Femur (tissue), 1 donor: ENCODE data around the gene MYO10.

Experiments
- DNase-seq: peaks from one replicate; pipeline ENCODE4 v3.0.0-alpha.2; 2017

MYO10 gene

DNA sequence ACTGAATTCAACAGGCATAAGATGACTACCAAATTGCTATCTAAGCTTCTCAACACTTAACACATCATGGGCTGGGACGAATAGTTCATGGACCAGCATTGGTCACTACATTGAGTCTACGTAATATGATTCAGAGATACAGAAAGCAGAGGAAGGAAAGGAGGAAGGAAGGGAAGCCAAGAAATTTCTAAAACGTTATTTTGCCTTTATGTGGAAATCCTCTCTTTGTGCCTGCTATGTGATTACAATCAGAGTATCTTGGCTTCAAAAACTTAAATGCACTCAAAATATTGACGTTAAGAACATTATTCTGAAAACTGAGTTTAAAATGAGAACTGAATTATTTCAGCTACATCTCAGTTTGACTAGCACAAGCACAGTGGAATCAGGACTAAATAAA lies 231.1 kb downstream of the MYO10 start:
- no peak for DNase-seq

DNA sequence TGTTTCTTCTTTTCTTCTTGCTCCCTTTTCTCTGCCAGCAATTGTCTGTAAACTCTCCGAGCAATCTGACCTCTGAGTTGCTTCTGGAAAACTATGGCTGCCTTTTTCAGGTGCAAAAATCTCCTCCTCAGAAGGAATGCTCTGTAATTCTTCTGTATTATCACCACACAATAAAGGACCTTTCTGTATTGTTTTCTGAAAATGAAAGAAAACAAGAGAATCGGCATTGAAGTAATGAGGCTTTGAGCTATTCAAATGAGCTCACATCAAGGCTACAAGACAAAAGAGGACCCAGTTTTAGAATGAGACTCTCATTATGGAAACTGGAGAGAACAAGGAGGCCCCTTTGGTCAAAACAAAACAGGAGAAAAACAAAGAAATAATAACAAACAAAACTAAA lies 233.1 kb downstream of the MYO10 start:
- no peak for DNase-seq

- no peak for DNase-seq
Measured at GRCh38 chr5:16701134-16702099, 234.7 kb downstream of the MYO10 start.

- DNase-seq, result no peak
Measured at GRCh38 chr5:16700081-16700480, 236.0 kb downstream of the MYO10 start.

DNA sequence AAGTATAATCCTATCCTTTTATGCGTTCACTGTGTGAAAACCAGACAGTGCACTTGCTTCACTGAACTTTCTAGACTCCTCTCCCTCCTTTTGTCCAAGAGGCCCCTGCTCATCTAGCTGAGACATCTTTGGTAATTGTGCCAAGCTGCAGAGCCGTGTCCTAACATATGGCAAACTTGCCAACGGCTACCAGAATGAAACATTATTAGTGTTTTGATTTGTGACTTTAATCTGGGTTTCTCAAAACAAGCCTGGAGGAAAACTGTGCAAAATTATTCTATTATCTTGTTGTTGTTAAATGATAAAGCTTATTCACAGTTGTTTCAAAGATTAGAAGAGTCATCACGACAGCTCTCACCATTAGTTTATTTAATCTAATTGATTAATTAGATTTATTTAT lies 240.3 kb downstream of the MYO10 start:
- no peak for DNase-seq

- DNase-seq, result no peak
Measured at GRCh38 chr5:16693879-16694278, 242.2 kb downstream of the MYO10 start.

DNA sequence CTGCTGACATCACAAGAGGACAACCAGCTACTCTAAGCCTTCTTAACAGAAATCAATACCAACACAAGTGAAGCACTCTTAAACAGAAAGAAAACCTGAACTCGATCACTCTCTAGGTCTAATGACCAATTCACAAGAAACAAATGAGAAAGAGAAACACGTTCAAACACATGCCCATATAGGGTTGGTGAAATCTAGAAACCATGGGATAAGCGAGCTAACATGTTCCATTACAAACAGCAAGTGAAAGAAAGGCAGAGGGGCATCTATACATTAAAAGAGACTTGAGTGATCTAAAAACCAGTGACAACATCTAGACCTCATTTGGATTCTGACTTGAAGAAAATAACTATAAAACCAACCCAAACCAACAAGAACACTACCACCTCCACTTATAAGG lies 244.4 kb downstream of the MYO10 start:
- no peak for DNase-seq

- no peak for DNase-seq
Measured at GRCh38 chr5:16690243-16690852, 245.7 kb downstream of the MYO10 start.

DNA sequence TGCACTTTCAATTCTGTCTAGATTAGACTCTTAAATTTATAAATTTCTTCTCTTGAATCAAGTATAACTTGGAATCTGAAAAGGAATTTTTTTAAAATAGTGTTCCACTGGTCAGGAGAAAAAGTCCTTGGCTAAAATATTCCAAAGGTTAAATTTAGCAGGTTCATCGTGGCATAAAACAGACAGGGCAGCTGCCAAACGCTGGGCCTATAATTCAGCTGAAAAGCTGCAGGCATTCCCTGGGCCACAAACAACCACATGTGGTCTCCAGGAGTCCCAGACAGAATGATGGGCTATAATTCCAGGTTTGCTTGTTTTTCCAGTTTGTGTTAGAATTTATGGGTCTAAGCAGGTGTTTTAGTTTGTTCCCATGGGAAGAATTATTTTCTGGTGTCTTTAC lies 248.2 kb downstream of the MYO10 start:
- DNase-seq, result peak; percentile 47

GRCh38 chr5:16685069-16685468 lies 251.0 kb downstream of the MYO10 start:
- no peak for DNase-seq

GRCh38 chr5:16681876-16682275 lies 254.2 kb downstream of the MYO10 start:
- no peak for DNase-seq

- no peak for DNase-seq
Measured at GRCh38 chr5:16679863-16680262, 256.2 kb downstream of the MYO10 start.

DNA sequence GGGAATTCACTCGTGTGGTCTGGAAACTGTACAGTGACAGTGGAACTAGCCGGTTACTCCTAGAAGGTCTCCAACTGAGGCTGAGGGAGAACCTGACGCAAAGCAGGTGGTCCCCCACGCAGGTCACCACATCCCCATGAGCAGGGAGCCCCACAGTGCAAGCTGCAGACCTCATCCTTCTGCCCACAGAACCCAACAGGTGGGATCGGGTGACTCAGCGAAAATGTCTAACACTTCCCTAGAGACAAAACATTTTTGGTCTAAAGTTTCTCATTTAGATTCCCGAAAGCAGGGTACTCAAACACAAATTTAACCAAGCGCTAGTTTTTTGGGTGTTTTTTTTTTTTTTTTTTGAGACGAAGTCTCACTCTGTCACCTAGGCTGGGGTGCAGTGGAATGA lies 256.9 kb downstream of the MYO10 start:
- no peak for DNase-seq

DNA sequence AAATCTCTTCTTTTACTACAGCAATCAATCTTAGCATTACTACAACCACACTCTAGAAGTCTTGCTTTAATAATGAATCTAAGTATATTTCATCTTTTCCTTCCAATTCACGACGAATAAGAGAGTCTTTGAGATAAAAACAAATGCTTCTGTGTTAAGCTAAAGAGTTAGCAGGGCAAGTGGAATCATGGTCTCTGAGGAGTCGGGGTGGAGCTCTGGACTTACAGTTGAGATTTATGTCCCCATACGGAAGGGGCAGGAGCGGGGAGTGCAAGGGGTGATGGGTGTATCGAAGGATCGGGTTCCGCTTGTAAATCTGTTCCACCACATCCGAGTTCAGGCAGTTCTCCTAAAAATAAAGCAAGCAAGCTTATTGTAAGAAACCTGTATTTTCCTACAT lies 260.3 kb downstream of the MYO10 start:
- DNase-seq, result no peak

GRCh38 chr5:16674750-16675149 lies 261.3 kb downstream of the MYO10 start:
- no peak for DNase-seq

DNA sequence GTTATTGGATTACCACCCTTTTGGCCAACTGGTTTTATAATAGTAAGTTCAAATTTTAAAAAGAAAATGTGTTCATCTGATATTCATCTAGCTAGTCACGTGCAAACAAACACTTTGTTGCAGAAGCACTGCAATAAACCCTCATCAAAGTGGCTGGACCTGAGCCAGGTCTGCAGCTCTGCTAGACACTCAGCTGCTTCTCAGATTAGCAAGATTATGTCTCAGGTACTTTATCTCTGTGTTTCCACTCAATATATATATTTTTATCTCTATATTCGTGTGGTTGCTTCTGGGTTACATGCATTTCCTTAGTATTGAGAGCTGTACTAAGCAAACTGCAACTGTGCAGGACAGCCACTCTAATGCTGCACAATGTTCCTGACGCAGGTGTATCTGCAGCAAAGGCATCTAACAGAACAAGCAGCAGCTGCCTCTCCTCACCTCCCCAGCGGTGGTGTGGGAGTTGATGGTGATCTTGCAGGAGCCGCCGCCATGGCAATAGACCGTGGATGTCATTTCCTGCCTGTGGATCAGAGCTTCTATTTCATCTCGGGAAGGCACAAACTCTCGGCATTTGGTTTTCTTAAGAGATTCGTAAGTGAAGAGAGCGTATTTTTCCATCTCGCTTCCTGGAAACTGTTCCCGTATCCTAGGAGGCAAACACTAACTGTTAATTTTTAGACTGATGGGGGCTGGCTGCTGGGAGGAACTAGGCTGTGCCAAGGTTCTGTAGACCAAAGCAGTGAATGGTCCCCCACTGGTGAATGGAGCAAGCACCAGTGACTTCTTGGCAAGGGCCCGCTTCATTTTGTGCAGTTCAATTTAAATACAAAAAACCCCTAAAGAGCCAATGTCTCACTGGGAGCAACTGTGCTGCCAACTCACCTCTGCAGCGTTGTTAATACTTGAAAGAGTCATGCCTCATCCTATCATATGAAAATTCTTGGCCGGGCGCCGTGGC lies 262.6 kb downstream of the MYO10 start:
- no peak for DNase-seq

DNA sequence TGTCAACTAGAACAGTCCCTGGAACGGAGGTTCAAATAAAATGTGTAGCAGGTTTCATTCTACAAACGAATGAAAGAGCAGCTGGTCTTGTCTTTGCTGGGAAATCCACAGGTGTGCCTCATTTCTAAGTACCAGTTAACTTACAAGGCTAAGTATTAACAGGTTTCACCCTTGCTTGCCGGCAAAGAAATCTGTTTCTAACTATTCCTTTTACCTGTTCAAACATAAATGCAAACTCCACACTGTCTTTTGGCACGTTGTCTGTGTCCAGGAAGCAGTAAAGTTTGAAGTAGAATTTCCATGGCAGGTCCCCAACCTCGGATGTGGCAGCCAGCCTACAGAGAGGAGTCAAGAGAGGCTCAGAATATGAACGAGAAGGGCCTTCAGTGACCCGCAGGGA lies 264.9 kb downstream of the MYO10 start:
- DNase-seq, result no peak

GRCh38 chr5:16669776-16670175 lies 266.3 kb downstream of the MYO10 start:
- DNase-seq, result no peak

DNA sequence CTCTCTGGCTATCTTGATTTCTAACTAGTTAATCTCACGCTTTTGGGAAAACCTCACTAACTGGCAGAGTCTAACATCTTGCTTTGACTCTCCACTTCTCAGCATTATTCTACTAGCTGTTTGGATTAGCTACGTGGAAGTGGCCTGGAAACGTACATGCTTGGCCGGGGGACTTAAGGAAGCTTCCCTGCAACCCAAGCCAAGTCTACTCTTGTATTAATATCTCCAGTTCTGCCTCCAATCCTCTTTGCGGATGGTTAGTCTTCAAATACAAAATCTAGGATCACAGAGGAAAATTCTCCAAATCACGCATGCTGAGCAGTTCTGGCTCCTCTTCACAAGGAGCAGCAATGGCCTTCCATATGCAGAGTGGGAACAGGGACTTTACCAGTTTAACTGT lies 267.5 kb downstream of the MYO10 start:
- DNase-seq, result no peak

- no peak for DNase-seq
Measured at GRCh38 chr5:16668194-16668593, 267.9 kb downstream of the MYO10 start.

DNA sequence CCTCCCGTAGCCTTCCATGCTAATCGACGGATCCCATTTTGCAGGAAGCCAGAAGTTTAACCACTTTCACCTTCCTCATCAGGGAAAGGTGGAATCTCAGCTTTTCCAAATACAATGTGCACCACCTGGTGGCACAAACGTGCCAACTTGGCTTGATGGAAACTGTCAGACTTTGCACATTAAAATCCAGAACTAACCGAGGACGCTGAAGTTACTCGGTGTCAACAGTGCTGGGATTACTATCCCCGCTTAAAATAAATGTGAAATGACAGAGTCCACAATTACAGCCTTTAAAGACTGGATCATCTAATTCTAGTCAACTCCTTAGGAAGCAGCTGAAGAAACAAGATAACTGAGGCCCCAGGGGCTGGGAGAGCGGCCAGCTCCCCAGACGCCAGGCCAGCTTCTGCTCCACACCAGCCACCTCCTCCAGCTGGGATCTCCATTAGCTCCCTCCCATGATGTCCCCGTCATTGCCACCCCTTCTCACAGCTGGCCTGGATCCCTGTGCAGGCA lies 269.1 kb downstream of the MYO10 start:
- peak; percentile 58 for DNase-seq

- DNase-seq, result no peak
Measured at GRCh38 chr5:16666130-16666882, 269.8 kb downstream of the MYO10 start.
